Cardiac fibroblast (primary cell): Measurements from ENCODE around the gene SRXN1.
A peak's percentile ranks its signal among the peaks of the same experiment; 100 is the strongest.

ENCODE experiments used
- DNase-seq, 2 donors: peaks; one replicate each; pipeline versions ENCODE4 v3.0.0 to v3.0.0-alpha.2; 2010; ENCODE audit warnings: low read depth in 2 of 2
- H3K4me3 ChIP-seq, 2 donors: replicated peaks in 1 of 2; 1 replicate in 1 of 2; 2 replicates in 1 of 2; pipeline ENCODE4 v1.5.1; 2011; ENCODE audit warnings: low read depth in 2 of 2, low read length in 2 of 2, mild to moderate bottlenecking in 2 of 2, moderate library complexity in 1 of 2
- TF ChIP-seq, protein P1 (sequence below): IDR thresholded peaks from one replicate; pipeline ENCODE4 v1.5.1; 2011; ENCODE audit warnings: low read depth, mild to moderate bottlenecking, low read length, inconsistent platforms

SRXN1 gene

DNA sequence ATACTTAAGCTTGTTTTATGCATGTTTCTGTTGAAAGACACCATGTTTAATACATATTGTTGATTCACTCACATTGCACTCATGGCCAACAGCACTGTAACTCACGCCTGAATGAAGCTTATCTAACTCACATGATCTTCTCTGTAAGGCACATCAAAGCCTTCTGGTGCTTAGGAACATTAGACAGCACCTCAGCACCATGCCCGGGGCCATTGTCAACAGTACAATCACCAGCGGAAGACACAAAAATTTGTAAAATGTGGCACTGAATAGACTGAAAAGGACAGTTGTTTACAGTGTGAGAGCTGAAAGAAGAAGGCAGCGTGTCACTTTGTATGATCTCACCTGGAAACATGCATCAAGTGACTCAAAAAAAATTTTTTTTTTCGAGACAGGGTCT is 34.0 kb downstream of the SRXN1 start:
- H3K4me3 ChIP-seq, result no peak overlapping the region
- TF ChIP-seq, protein P1, sequence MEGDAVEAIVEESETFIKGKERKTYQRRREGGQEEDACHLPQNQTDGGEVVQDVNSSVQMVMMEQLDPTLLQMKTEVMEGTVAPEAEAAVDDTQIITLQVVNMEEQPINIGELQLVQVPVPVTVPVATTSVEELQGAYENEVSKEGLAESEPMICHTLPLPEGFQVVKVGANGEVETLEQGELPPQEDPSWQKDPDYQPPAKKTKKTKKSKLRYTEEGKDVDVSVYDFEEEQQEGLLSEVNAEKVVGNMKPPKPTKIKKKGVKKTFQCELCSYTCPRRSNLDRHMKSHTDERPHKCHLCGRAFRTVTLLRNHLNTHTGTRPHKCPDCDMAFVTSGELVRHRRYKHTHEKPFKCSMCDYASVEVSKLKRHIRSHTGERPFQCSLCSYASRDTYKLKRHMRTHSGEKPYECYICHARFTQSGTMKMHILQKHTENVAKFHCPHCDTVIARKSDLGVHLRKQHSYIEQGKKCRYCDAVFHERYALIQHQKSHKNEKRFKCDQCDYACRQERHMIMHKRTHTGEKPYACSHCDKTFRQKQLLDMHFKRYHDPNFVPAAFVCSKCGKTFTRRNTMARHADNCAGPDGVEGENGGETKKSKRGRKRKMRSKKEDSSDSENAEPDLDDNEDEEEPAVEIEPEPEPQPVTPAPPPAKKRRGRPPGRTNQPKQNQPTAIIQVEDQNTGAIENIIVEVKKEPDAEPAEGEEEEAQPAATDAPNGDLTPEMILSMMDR, result no peak
- DNase-seq, result no peak

DNA sequence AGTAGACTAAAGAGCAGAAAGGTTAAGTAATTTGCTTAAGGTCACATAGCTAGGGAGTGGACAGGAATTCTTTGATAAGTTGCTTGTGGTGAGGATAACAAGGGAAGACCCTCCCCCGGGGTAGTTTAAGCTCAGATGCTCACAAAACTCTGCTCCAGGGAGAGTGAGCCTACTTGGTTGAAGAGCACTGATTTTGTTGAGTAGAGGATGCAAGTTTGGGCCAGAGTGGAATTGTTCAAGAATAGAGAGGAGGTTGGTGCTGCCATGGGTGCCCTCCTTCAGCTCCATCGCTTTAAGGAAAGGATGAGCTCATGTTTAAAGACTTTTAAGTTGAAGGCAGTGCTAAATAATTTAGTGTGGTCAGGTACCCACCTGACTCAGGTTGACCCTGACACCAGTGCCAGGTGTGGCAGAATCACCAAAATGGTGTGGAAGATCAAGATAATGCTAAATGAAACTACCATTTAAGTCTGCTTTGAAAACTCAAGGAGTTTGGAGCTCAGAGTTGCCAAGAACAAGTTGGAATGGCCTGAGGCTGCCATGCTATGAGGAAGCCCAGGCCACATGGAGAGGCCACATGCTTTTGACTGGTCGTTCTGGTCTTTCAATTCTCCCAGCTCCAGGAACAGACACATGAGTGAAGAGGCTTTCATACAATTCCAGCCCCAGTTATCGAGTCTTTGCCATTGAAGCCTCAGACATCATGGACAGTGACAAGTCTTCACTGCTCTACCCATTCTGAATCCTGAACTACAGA is 34.9 kb downstream of the SRXN1 start:
- H3K4me3 ChIP-seq, result no peak overlapping the region
- TF ChIP-seq, protein P1, result no peak
- no peak for DNase-seq

GRCh38 chr20:615514-615913 is 37.5 kb downstream of the SRXN1 start:
- H3K4me3 ChIP-seq, result no peak overlapping the region
- DNase-seq, result no peak
- TF ChIP-seq, protein P1, result no peak

DNA sequence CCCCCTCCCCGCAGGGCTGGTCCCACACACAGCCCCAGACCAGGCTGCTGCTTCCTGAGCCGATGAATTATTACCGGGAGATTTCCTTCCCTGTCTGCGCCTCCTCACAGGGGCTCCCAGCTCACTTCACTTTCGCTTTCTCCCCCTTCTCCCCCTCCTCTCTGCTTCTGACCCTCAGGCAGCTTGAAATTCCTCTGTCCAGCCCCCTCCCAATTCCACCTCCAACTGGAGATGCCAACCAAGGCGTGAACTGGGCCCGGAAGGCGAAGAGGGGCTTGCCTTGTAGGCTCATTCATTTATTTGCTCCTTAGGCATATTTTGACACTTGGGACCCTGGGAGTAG is 41.2 kb downstream of the SRXN1 start:
- DNase-seq, result no peak
- no peak overlapping the region for H3K4me3 ChIP-seq
- TF ChIP-seq, protein P1, result no peak

GRCh38 chr20:611047-611842 is 41.8 kb downstream of the SRXN1 start:
- TF ChIP-seq, protein P1, result no peak
- no peak overlapping the region for H3K4me3 ChIP-seq
- DNase-seq, result no peak

- peak in 1 of 2 donors; percentile 7 for DNase-seq
- TF ChIP-seq, protein P1, result no peak
- no peak within 1 kb of the TSS for H3K4me3 ChIP-seq
These were observed 42.6 kb downstream of the SRXN1 start, which contains the start of gene TCF15 for GRCh38 chr20:610130-611046. Gene TCF15, minus strand, starts transcription at chr20:610309. Its CDS starts 72 bp downstream, at chr20:610237.
